Loucy (cell line): ENCODE measurements around the gene SLC26A9.

Experiments
- H2AFZ ChIP-seq: fragments of 200-600 bp; sonication (generic); 2 replicates; pipeline ENCODE4 v1.6.0; 2016; ENCODE audit warnings: antibody characterized with exemption, mild to moderate bottlenecking, low read length, moderate library complexity
- H3F3A ChIP-seq: fragments of 200-600 bp; 2 replicates; pipeline ENCODE4 v1.6.0; 2016; ENCODE audit warnings: antibody characterized with exemption, low read depth, mild to moderate bottlenecking
- H3K27me3 ChIP-seq: fragments of 200-600 bp; sonication (generic); 2 replicates; pipeline ENCODE4 v1.6.1; 2014; ENCODE audit warnings: low read length, mild to moderate bottlenecking; ENCODE audit not compliant: insufficient read depth, poor library complexity, severe bottlenecking
- H3K36me3 ChIP-seq: fragments of 200-600 bp; sonication (generic); 2 replicates; pipeline ENCODE4 v1.6.1; 2016; ENCODE audit warnings: low read length; ENCODE audit not compliant: insufficient read depth
- H3K4me1 ChIP-seq: fragments of 200-600 bp; sonication (generic); 2 replicates; pipeline ENCODE4 v1.5.1; 2014; ENCODE audit warnings: low read length, mild to moderate bottlenecking; ENCODE audit not compliant: insufficient read depth, poor library complexity, severe bottlenecking
- H3K4me2 ChIP-seq: fragments of 200-600 bp; sonication (generic); 2 replicates; pipeline ENCODE4 v1.6.0; 2014; ENCODE audit warnings: antibody characterized with exemption, low read length, low read depth, mild to moderate bottlenecking; ENCODE audit not compliant: poor library complexity, severe bottlenecking
- H3K4me3 ChIP-seq: fragments of 200-600 bp; sonication (generic); 2 replicates; pipeline ENCODE4 v1.5.1; 2014; ENCODE audit warnings: low read length, mild to moderate bottlenecking, mixed read lengths; ENCODE audit not compliant: poor library complexity, severe bottlenecking
- H3K79me2 ChIP-seq: fragments of 200-600 bp; sonication (generic); 2 replicates; pipeline ENCODE4 v1.6.1; 2014; ENCODE audit warnings: low read length; ENCODE audit not compliant: insufficient read depth
- H3K9ac ChIP-seq: fragments of 200-600 bp; sonication (generic); 2 replicates; pipeline ENCODE4 v1.6.0; 2014; ENCODE audit warnings: mild to moderate bottlenecking, low read depth, low read length, moderate library complexity; ENCODE audit not compliant: poor library complexity, severe bottlenecking
- H3K9me2 ChIP-seq: fragments of 200-600 bp; sonication (generic); replicated peaks from 2 replicates; pipeline ENCODE4 v1.6.1; 2016; ENCODE audit warnings: low read depth, low read length, mixed read lengths
- H3K9me3 ChIP-seq: fragments of 200-600 bp; sonication (generic); 2 replicates; pipeline ENCODE4 v1.6.1; 2014; ENCODE audit warnings: mild to moderate bottlenecking, antibody characterized with exemption, low read length, low read depth; ENCODE audit not compliant: insufficient read depth
- H4K20me1 ChIP-seq: fragments of 200-600 bp; sonication (generic); 2 replicates; pipeline ENCODE4 v1.6.0; 2014; ENCODE audit warnings: antibody characterized with exemption, low read length, mild to moderate bottlenecking; ENCODE audit not compliant: insufficient read depth, poor library complexity, severe bottlenecking
- CTCF ChIP-seq: fragments of 200-600 bp; sonication (generic); conservative IDR thresholded peaks from 2 replicates; pipeline ENCODE4 v1.5.1; 2014; ENCODE audit warnings: mild to moderate bottlenecking, antibody characterized with exemption, low read length
- EZH2phosphoT487 ChIP-seq: fragments of 200-600 bp; IDR thresholded peaks from 2 replicates; pipeline ENCODE4 v1.6.1; 2018; ENCODE audit warnings: antibody characterized with exemption, mild to moderate bottlenecking, moderate library complexity, borderline replicate concordance

The SLC26A9 gene

GRCh38 chr1:205923651-205924459 is 19.4 kb downstream of the SLC26A9 start:
- no peaks in the 10 kb centered on the region for H3K79me2 ChIP-seq
- no peaks in the 10 kb centered on the region for H3K36me3 ChIP-seq
- no peak overlapping the region for H3K4me2 ChIP-seq
- no peaks in the 10 kb centered on the region for H3F3A ChIP-seq
- no peak overlapping the region for H2AFZ ChIP-seq
- H4K20me1 ChIP-seq: no peaks in the 10 kb centered on the region
- no peak overlapping the region for H3K9ac ChIP-seq
- peaks cover 7% of the 10 kb centered on the region for H3K4me1 ChIP-seq
- no peak overlapping the region for H3K4me3 ChIP-seq
- H3K9me3 ChIP-seq: no peaks in the 10 kb centered on the region
- TF ChIP-seq EZH2phosphoT487 (no peak), CTCF (no peak)
- H3K9me2 ChIP-seq: no peaks in the 10 kb centered on the region
- no peaks in the 10 kb centered on the region for H3K27me3 ChIP-seq

GRCh38 chr1:205922806-205923205 is 20.4 kb downstream of the SLC26A9 start:
- no peaks in the 10 kb centered on the region for H3K9me3 ChIP-seq
- H3K27me3 ChIP-seq: no peaks in the 10 kb centered on the region
- no peak overlapping the region for H3K4me3 ChIP-seq
- no peak for TF ChIP-seq EZH2phosphoT487
- TF ChIP-seq CTCF: no peak
- no peak overlapping the region for H2AFZ ChIP-seq
- H3K79me2 ChIP-seq: no peaks in the 10 kb centered on the region
- no peak overlapping the region for H3K9ac ChIP-seq
- no peaks in the 10 kb centered on the region for H3K4me1 ChIP-seq
- no peak overlapping the region for H3K4me2 ChIP-seq
- no peaks in the 10 kb centered on the region for H3K9me2 ChIP-seq
- H4K20me1 ChIP-seq: no peaks in the 10 kb centered on the region
- no peaks in the 10 kb centered on the region for H3F3A ChIP-seq
- H3K36me3 ChIP-seq: no peaks in the 10 kb centered on the region

GRCh38 chr1:205922314-205922713 is 20.9 kb downstream of the SLC26A9 start:
- no peak overlapping the region for H3K4me2 ChIP-seq
- no peaks in the 10 kb centered on the region for H3K9me2 ChIP-seq
- no peaks in the 10 kb centered on the region for H3K79me2 ChIP-seq
- TF ChIP-seq CTCF (no peak), EZH2phosphoT487 (no peak)
- H3K9ac ChIP-seq: no peak overlapping the region
- no peaks in the 10 kb centered on the region for H3K9me3 ChIP-seq
- H3F3A ChIP-seq: no peaks in the 10 kb centered on the region
- no peaks in the 10 kb centered on the region for H4K20me1 ChIP-seq
- no peaks in the 10 kb centered on the region for H3K4me1 ChIP-seq
- H3K27me3 ChIP-seq: no peaks in the 10 kb centered on the region
- no peaks in the 10 kb centered on the region for H3K36me3 ChIP-seq
- no peak overlapping the region for H3K4me3 ChIP-seq
- H2AFZ ChIP-seq: no peak overlapping the region
